Neural progenitor cell (in vitro differentiated cells): ENCODE data around the gene DNMT3B.

Source experiments
- CTCF ChIP-seq: fragments of 200-600 bp; sonication (generic); IDR thresholded peaks from 2 replicates; pipeline ENCODE4 v1.5.1; 2017; ENCODE audit warnings: antibody characterized with exemption, mild to moderate bottlenecking
- EZH2 ChIP-seq: fragments of 200-600 bp; sonication (generic); IDR thresholded peaks from 2 replicates; pipeline ENCODE4 v1.6.1; 2017; ENCODE audit warnings: antibody characterized with exemption, mild to moderate bottlenecking, moderate library complexity

- TF ChIP-seq CTCF (no peak), EZH2 (no peak)
Measured at GRCh38 chr20:32841632-32842031, 79.4 kb downstream of the DNMT3B start.
